LoVo (cell line): ENCODE measurements around the gene IL9.
"Not testable (repeated sequence)": the region's sequence is repeated elsewhere in the genome, so short reads cannot be mapped to it uniquely, and the experiment has no call there.

Experiments used
- DNase-seq: peaks from one replicate; pipeline ENCODE4 v3.0.0-alpha.2; 2016; ENCODE audit warnings: low spot score

IL9 gene

GRCh38 chr5:135868681-135869080 is 27.0 kb downstream of the IL9 start:
- no peak for DNase-seq

GRCh38 chr5:135867599-135867998 is 28.0 kb downstream of the IL9 start:
- DNase-seq, result no peak

- DNase-seq, result no peak
These were observed 29.6 kb downstream of the IL9 start for GRCh38 chr5:135866016-135866415.

- DNase-seq, result no peak
These were observed 30.9 kb downstream of the IL9 start for GRCh38 chr5:135864503-135865435.

- DNase-seq, result no peak
These were observed 32.9 kb downstream of the IL9 start for GRCh38 chr5:135862744-135863143.

- DNase-seq, result no peak
These were observed 33.6 kb downstream of the IL9 start for GRCh38 chr5:135862086-135862485.

GRCh38 chr5:135861641-135862040 is 34.0 kb downstream of the IL9 start:
- no peak for DNase-seq

GRCh38 chr5:135859641-135860040 is 36.0 kb downstream of the IL9 start:
- DNase-seq, result no peak

- DNase-seq, result not testable (repeated sequence)
These were observed 36.5 kb downstream of the IL9 start for GRCh38 chr5:135859186-135859585.

- DNase-seq, result no peak
These were observed 37.9 kb downstream of the IL9 start for GRCh38 chr5:135857630-135858311.

- DNase-seq, result no peak
These were observed 43.5 kb downstream of the IL9 start for GRCh38 chr5:135851915-135852845.

- no peak for DNase-seq
These were observed 44.3 kb downstream of the IL9 start for GRCh38 chr5:135851186-135851914.

GRCh38 chr5:135850671-135851070 is 45.0 kb downstream of the IL9 start:
- DNase-seq, result no peak

GRCh38 chr5:135850231-135850630 is 45.4 kb downstream of the IL9 start:
- no peak for DNase-seq

GRCh38 chr5:135847976-135848375 is 47.7 kb downstream of the IL9 start:
- no peak for DNase-seq

- no peak for DNase-seq
These were observed 49.3 kb downstream of the IL9 start for GRCh38 chr5:135846311-135846710.

GRCh38 chr5:135843571-135844337 is 51.9 kb downstream of the IL9 start:
- DNase-seq, result peak; percentile 87

GRCh38 chr5:135842737-135843136 is 52.9 kb downstream of the IL9 start:
- no peak for DNase-seq
